Muscle of leg (tissue), 11 donors: Measurements from ENCODE around the gene TNIK. TPM values are rescaled to one million over a fixed set of nuclear protein-coding genes. Genes with fewer than 3 reads are reported as not detected.
"Not testable (repeated sequence)": the region's sequence is repeated elsewhere in the genome, so short reads cannot be mapped to it uniquely, and the experiment has no call there.

Experiments used
- DNase-seq: peaks from one replicate; pipeline ENCODE4 v3.0.0; 2013
- H3K27ac ChIP-seq: one replicate; pipeline ENCODE4 v1.5.1; 2013; ENCODE audit warnings: mild to moderate bottlenecking, low read length, control low read depth
- H3K27me3 ChIP-seq: one replicate; pipeline ENCODE4 v1.6.1; 2013; ENCODE audit warnings: low read length; ENCODE audit not compliant: control insufficient read depth, insufficient read depth
- H3K36me3 ChIP-seq: one replicate; pipeline ENCODE4 v1.6.1; 2013; ENCODE audit warnings: low read length; ENCODE audit not compliant: control insufficient read depth, insufficient read depth
- H3K4me1 ChIP-seq: one replicate; pipeline ENCODE4 v1.6.1; 2013; ENCODE audit warnings: low read length; ENCODE audit not compliant: control insufficient read depth, insufficient read depth
- H3K4me3 ChIP-seq: one replicate; pipeline ENCODE4 v1.5.1; 2013; ENCODE audit warnings: low read length, control low read depth
- H3K9me3 ChIP-seq: replicated peaks from 2 replicates; pipeline ENCODE4 v1.6.1; 2013; ENCODE audit warnings: low read depth, low read length; ENCODE audit not compliant: control insufficient read depth
- WGBS: methylation state at CpG from one replicate; pipeline ENCODE4 v1.1.5; 2013; ENCODE audit warnings: missing lambda C conversion rate; ENCODE audit not compliant: insufficient coverage; 5-methylcytosine and 5-hydroxymethylcytosine counted together
- polyA plus RNA-seq, 8 donors: library from polyadenylated mRNA; unstranded; fragments of 120-200 nt; gene quantifications; one replicate each; pipeline versions ENCODE4 v1.2.1 to v1.2.3, GENCODE V29; 2013; ENCODE audit warnings: inconsistent platforms in 1 of 8, low replicate concordance in 1 of 8; ENCODE audit not compliant: insufficient read length in 8 of 8, insufficient read depth in 1 of 8
- total RNA-seq: library from RNA; stranded (reverse); fragments of 120-200 nt; gene quantifications from one replicate; pipeline ENCODE4 v1.2.4, GENCODE V29; 2013

TNIK gene
- total and polyA plus RNA-seq, 9 donors = 26.1 to 46.0 (median 33.6) TPM

DNA sequence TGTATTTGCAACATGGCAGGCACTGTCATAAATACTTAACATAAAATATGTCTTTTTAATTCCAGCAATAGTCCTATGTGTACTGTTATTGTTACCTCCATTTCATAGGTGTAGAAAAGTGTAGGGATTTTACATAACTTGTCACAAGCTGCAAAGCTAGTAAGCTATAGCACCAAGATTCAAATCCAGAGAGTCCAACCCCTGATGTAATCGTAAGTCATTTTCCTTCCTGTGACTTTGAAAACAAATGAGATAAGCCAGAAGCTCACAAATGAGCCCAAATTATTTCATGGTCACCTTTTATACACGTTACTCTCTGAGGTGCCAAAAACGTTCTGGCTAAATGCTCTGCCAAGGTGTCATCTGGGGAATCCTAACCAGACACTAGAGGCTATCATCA is 23.8 kb downstream of the TNIK start:
- H3K27ac ChIP-seq = no peak overlapping the region
- no peaks in the 10 kb centered on the region for H3K9me3 ChIP-seq
- no peaks in the 10 kb centered on the region for H3K4me1 ChIP-seq
- H3K36me3 ChIP-seq = no peaks in the 10 kb centered on the region
- H3K4me3 ChIP-seq = no peak overlapping the region
- DNase-seq = no peak
- no peaks in the 10 kb centered on the region for H3K27me3 ChIP-seq
- 46% methylated on average over 3 of the region's 3 CpGs for WGBS

DNA sequence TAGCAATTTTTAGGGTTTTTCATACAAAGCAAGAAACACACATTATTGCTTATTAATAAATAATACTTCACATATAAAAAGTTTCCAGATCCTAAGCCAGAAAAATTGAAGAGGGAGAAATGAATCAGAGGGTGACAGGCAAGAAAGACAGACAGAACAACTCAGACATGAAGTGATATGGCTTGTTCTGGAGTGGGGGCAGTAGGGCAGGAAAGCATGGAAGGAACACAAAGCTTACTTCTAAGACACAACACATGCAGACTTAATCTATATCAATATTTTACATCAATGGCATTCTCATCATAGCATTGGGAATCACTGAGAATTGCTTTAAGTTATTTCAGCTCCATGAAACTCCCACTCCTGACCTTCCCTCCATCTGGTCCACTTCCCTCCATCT is 24.4 kb downstream of the TNIK start:
- no peaks in the 10 kb centered on the region for H3K9me3 ChIP-seq
- no peak overlapping the region for H3K27ac ChIP-seq
- no peak overlapping the region for H3K4me3 ChIP-seq
- no peaks in the 10 kb centered on the region for H3K36me3 ChIP-seq
- H3K4me1 ChIP-seq = no peaks in the 10 kb centered on the region
- no peak for DNase-seq
- no peaks in the 10 kb centered on the region for H3K27me3 ChIP-seq

- Histone ChIP-seq H3K4me3 (no peak overlapping the region), H3K36me3 (no peaks in the 10 kb centered on the region), H3K27ac (no peak overlapping the region), H3K9me3 (no peaks in the 10 kb centered on the region), H3K27me3 (no peaks in the 10 kb centered on the region), H3K4me1 (no peaks in the 10 kb centered on the region)
- no CpG with 5 or more reads among the region's 1 CpG for WGBS
- DNase-seq = no peak
Measured at GRCh38 chr3:171435143-171435542, 25.1 kb downstream of the TNIK start.

DNA sequence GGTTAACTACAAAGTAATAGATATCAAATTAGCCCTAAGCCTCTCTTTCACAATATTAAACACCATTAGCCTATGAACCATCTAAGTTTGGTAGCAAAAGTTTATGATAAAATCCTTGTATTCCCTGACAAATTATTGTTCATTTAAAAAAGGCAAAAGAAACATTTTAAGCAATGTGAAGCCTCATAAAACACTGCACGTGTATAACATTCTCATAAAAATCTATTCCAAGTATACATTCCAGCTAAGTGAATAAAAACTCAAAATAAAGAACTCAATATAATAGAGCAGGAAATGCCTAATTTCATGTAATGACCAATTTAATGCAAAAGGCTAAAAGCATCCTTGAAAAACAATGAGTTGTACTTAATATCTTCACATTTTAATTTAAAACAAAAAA is 27.7 kb downstream of the TNIK start:
- Histone ChIP-seq H3K27ac (no peak overlapping the region), H3K27me3 (no peaks in the 10 kb centered on the region), H3K36me3 (no peaks in the 10 kb centered on the region), H3K4me3 (no peak overlapping the region), H3K4me1 (peaks cover 5% of the 10 kb centered on the region), H3K9me3 (no peaks in the 10 kb centered on the region)
- no peak for DNase-seq
- WGBS = no CpG with 5 or more reads among the region's 1 CpG

GRCh38 chr3:171431550-171431949 is 28.7 kb downstream of the TNIK start:
- no peak for DNase-seq
- Histone ChIP-seq H3K27me3 (no peaks in the 10 kb centered on the region), H3K27ac (no peak overlapping the region), H3K4me1 (peaks cover 5% of the 10 kb centered on the region), H3K36me3 (no peaks in the 10 kb centered on the region), H3K9me3 (no peaks in the 10 kb centered on the region), H3K4me3 (no peak overlapping the region)
- WGBS = no CpG with 5 or more reads among the region's 1 CpG

DNA sequence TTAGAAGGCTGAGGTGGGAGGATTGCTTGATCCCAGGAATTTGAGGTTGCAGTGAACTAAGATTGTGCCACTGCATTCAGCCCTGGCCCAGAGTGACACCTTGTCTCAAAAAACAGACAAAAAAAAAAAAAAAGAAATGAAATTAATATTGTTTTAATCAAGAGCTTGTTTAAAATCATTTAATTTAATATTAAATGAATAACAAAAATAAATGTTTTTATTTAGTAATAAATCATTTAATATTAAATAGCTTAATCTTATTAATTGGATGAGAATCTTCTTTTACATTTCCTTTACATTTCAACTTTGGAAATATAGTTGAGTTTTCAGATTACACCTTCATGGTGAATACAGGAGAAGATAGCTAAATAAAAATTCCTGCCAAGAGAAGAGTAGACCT is 29.7 kb downstream of the TNIK start:
- H3K9me3 ChIP-seq = no peaks in the 10 kb centered on the region
- H3K27ac ChIP-seq = no peak overlapping the region
- H3K4me1 ChIP-seq = peaks cover 5% of the 10 kb centered on the region
- no peak for DNase-seq
- H3K27me3 ChIP-seq = no peaks in the 10 kb centered on the region
- H3K36me3 ChIP-seq = no peaks in the 10 kb centered on the region
- H3K4me3 ChIP-seq = no peak overlapping the region

DNA sequence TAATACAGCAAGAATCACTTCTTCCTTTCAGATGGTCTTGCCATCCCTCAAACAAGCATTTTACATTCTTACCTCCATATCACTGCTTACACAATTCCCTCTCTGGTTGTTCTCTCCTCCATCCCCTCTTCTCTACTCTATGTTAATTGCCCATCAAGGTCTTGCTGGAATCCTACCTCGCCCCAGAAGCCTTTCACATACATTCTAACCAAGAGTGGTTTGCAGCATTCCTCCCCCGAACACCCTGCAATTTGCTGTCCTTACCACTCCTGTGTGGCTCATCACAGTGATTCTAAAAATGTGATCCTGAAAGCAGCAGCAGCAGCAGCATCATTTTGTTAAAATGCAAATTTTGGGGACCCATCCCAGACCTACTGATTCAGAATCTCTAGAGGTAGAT is 30.6 kb downstream of the TNIK start:
- no peaks in the 10 kb centered on the region for H3K36me3 ChIP-seq
- H3K4me1 ChIP-seq = peaks cover 5% of the 10 kb centered on the region
- 90% methylated on average over 2 of the region's 2 CpGs for WGBS

GRCh38 chr3:171428892-171429291 is 31.3 kb downstream of the TNIK start:
- Histone ChIP-seq H3K4me1 (peaks cover 5% of the 10 kb centered on the region), H3K27me3 (no peaks in the 10 kb centered on the region), H3K9me3 (no peaks in the 10 kb centered on the region), H3K36me3 (no peaks in the 10 kb centered on the region), H3K4me3 (no peak overlapping the region), H3K27ac (peak overlapping the region; percentile 29)
- DNase-seq = peak; percentile 30
- 76% methylated on average over 3 of the region's 3 CpGs for WGBS

More for the DNA sequence above, 30.6 kb downstream of the TNIK start:
- Histone ChIP-seq H3K9me3 (no peaks in the 10 kb centered on the region), H3K27ac (no peak overlapping the region), H3K27me3 (no peaks in the 10 kb centered on the region), H3K4me3 (no peak overlapping the region)
- no peak for DNase-seq

- H3K27me3 ChIP-seq = no peaks in the 10 kb centered on the region
- no peaks in the 10 kb centered on the region for H3K36me3 ChIP-seq
- no peak for DNase-seq
- H3K4me3 ChIP-seq = no peak overlapping the region
- no peaks in the 10 kb centered on the region for H3K9me3 ChIP-seq
- 33% methylated on average over 4 of the region's 4 CpGs for WGBS
- peaks cover 5% of the 10 kb centered on the region for H3K4me1 ChIP-seq
- peak overlapping the region; percentile 29 for H3K27ac ChIP-seq
Measured at GRCh38 chr3:171428321-171428787, 31.9 kb downstream of the TNIK start.

DNA sequence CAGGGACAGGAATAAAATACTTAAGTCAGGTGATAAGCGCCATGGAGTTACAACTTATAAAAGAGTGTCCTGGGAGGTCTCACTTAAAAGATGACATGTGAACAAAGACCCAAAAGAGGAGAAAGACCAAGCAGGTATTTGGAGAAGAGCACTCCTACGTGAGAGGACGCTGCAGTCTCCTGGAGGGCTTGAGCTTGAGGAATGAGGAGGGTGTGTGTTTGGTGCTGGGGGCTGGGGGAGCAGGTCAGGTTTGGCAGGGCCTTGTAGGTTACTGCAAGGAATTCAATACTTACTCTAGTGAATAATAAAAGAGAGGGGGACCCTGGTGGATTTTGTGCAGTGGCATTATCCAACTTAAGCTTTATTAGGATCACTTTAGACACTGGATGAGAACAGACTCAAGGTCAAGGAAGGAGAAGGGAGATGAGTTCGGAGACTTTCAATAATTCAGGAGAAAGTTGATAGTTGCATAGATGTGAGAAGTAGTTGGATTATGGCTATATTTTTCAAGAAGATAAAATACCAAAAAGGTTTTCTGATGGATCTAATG is 32.4 kb downstream of the TNIK start:
- 69% methylated on average over 3 of the region's 4 CpGs for WGBS

GRCh38 chr3:171424063-171424462 is 36.1 kb downstream of the TNIK start:
- not testable (repeated sequence) for H3K4me1 ChIP-seq, H3K36me3 ChIP-seq, H3K27me3 ChIP-seq, H3K4me3 ChIP-seq, H3K27ac ChIP-seq, DNase-seq, H3K9me3 ChIP-seq
- WGBS = no CpG with 5 or more reads among the region's 2 CpGs

More for the DNA sequence above, 32.4 kb downstream of the TNIK start:
- H3K27me3 ChIP-seq = no peaks in the 10 kb centered on the region
- H3K4me3 ChIP-seq = no peak overlapping the region
- DNase-seq = no peak
- no peak overlapping the region for H3K27ac ChIP-seq
- no peaks in the 10 kb centered on the region for H3K9me3 ChIP-seq
- no peaks in the 10 kb centered on the region for H3K36me3 ChIP-seq
- peaks cover 5% of the 10 kb centered on the region for H3K4me1 ChIP-seq
